ENCODE results near the gene KANSL1L. TPM values are rescaled to one million over a fixed set of nuclear protein-coding genes. Genes with fewer than 3 reads are reported as not detected.

KANSL1L gene
- polyA plus RNA-seq, 1 donor (not counting 4 experiments of a cell fraction or from before 2014, with no cell fraction given): 4.7 TPM

DNA sequence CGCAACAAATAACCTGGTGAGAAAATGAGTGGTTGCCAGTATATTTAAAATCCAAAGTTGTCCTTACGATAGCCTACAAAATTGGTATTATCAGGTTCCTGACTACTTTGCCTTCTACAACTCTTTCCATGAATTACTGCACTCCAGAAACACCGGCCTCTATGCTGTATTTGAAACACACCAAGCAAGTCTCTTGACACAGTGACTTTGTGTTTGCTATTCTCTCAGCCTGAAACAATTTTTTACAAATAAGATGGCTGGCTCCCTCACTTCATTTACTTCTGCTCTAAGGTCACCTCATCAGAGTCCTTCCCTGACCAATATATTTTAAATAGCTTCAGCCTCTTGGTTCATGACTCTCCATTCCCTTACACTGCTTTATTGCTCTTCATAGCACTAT is 12.2 kb downstream of the KANSL1L start:
- dilution Hi-C loops (cut with MboI; ENCODE audit: extremely low pct_ligation_motif_present, low sequenced_read_pairs): no loop called here
- H3K79me2 ChIP-seq (ENCODE audit: control insufficient read depth, insufficient read depth, low read length): no peaks in the 10 kb centered on the region
- no peak for FAIRE-seq

GRCh38 chr2:210158236-210158635 is 13.0 kb downstream of the KANSL1L start:
- H3K9me1 ChIP-seq (ENCODE audit: control insufficient read depth, extremely low read depth, insufficient read depth, low read length): no peaks in the 10 kb centered on the region
- H2AFZ ChIP-seq (ENCODE audit: control insufficient read depth, low read length): no peak overlapping the region
- H3K4me3 ChIP-seq (ENCODE audit: control insufficient read depth in 2 of 3, extremely low read depth in 1 of 3, insufficient read depth in 2 of 3, low read depth in 1 of 3, low read length in 3 of 3): no peak overlapping the region
- no peaks in the 10 kb centered on the region for H3K27me3 ChIP-seq (ENCODE audit: control insufficient read depth, extremely low read depth, insufficient read depth, low read length)
- no peaks in the 10 kb centered on the region for H4K20me1 ChIP-seq (ENCODE audit: control insufficient read depth, extremely low read depth, insufficient read depth, low read length)
- peaks cover 0 to 1% of the 10 kb centered on the region in 2 experiments for H3K36me3 ChIP-seq (ENCODE audit: control insufficient read depth in 2 of 2, extremely low read depth in 1 of 2, insufficient read depth in 2 of 2, low read length in 2 of 2)
- no peak for FAIRE-seq
- no peak for DNase-seq (ENCODE audit: low read depth, low spot score)
- no peak overlapping the region for H3K4me2 ChIP-seq (ENCODE audit: control insufficient read depth, extremely low read depth, insufficient read depth, low read depth, low read length)
- no peaks in the 10 kb centered on the region for H3K79me2 ChIP-seq (ENCODE audit: control insufficient read depth, insufficient read depth, low read length)
- no peaks in the 10 kb centered on the region for H3K4me1 ChIP-seq (ENCODE audit: control insufficient read depth, extremely low read depth, insufficient read depth, low read length)
- no peak overlapping the region for H3K9ac ChIP-seq (ENCODE audit: control insufficient read depth, extremely low read depth, insufficient read depth, low read length)
- H3K27ac ChIP-seq (ENCODE audit: control insufficient read depth, insufficient read depth, low read length): no peak overlapping the region
- dilution Hi-C loops (cut with MboI; ENCODE audit: extremely low pct_ligation_motif_present, low sequenced_read_pairs): no loop called here
- H3K9me3 ChIP-seq (ENCODE audit: control insufficient read depth, low read depth, low read length): no peaks in the 10 kb centered on the region
- TF ChIP-seq EZH2 (IDR thresholded peaks at IDR 0.05; ENCODE audit: low read length) (no peak), CTCF (optimal IDR thresholded peaks at IDR 0.05 in 1 of 3, IDR thresholded peaks at IDR 0.05 in 1 of 3, conservative IDR thresholded peaks at IDR 0.05 in 1 of 3; ENCODE audit: extremely low read depth in 1 of 3, insufficient read depth in 2 of 3, low read length in 3 of 3) (no peak)

More for the DNA sequence above, 12.2 kb downstream of the KANSL1L start:
- H3K4me1 ChIP-seq (ENCODE audit: control insufficient read depth, extremely low read depth, insufficient read depth, low read length): no peaks in the 10 kb centered on the region
- no peaks in the 10 kb centered on the region for H3K9me3 ChIP-seq (ENCODE audit: control insufficient read depth, low read depth, low read length)
- no peaks in the 10 kb centered on the region for H3K36me3 ChIP-seq (ENCODE audit: control insufficient read depth in 2 of 2, extremely low read depth in 1 of 2, insufficient read depth in 2 of 2, low read length in 2 of 2)
- H3K9ac ChIP-seq (ENCODE audit: control insufficient read depth, extremely low read depth, insufficient read depth, low read length): no peak overlapping the region
- no peaks in the 10 kb centered on the region for H3K9me1 ChIP-seq (ENCODE audit: control insufficient read depth, extremely low read depth, insufficient read depth, low read length)
- H4K20me1 ChIP-seq (ENCODE audit: control insufficient read depth, extremely low read depth, insufficient read depth, low read length): no peaks in the 10 kb centered on the region
- no peaks in the 10 kb centered on the region for H3K27me3 ChIP-seq (ENCODE audit: control insufficient read depth, extremely low read depth, insufficient read depth, low read length)
- no peak overlapping the region for H3K27ac ChIP-seq (ENCODE audit: control insufficient read depth, insufficient read depth, low read length)
- no peak for DNase-seq (ENCODE audit: low read depth, low spot score)
- H3K4me2 ChIP-seq (ENCODE audit: control insufficient read depth, extremely low read depth, insufficient read depth, low read depth, low read length): no peak overlapping the region
- no peak overlapping the region for H3K4me3 ChIP-seq (ENCODE audit: control insufficient read depth in 2 of 3, extremely low read depth in 1 of 3, insufficient read depth in 2 of 3, low read depth in 1 of 3, low read length in 3 of 3)
- no peak for TF ChIP-seq CTCF (optimal IDR thresholded peaks at IDR 0.05 in 1 of 3, IDR thresholded peaks at IDR 0.05 in 1 of 3, conservative IDR thresholded peaks at IDR 0.05 in 1 of 3; ENCODE audit: extremely low read depth in 1 of 3, insufficient read depth in 2 of 3, low read length in 3 of 3)
- no peak for TF ChIP-seq EZH2 (IDR thresholded peaks at IDR 0.05; ENCODE audit: low read length)
- H2AFZ ChIP-seq (ENCODE audit: control insufficient read depth, low read length): no peak overlapping the region

All from keratinocyte (primary cell).